Measurements from ENCODE around the gene PNPO.

Gene PNPO

GRCh38 chr17:47937941-47938340 is 3.4 kb upstream of the PNPO start:
- H3K4me1 ChIP-seq (ENCODE audit: control insufficient read depth, insufficient read depth, low read length), result no peaks in the 10 kb centered on the region
- H3K36me3 ChIP-seq (ENCODE audit: control insufficient read depth, insufficient read depth, low read length), result no peaks in the 10 kb centered on the region
- H3K27ac ChIP-seq (ENCODE audit: low read depth, low read length), result no peak overlapping the region

GRCh38 chr17:47942096-47942510 is 732 bp downstream of the PNPO start:
- 0 out of 2 replicates have a peak, but pooled peaks cover 2% of the 10 kb centered on the region for H3K4me1 ChIP-seq (ENCODE audit: control insufficient read depth, insufficient read depth, low read length)
- peaks cover 12% of the 10 kb centered on the region; the same call in 1 of the 2 replicates for H3K36me3 ChIP-seq (ENCODE audit: control insufficient read depth, insufficient read depth, low read length)
- peaks cover 13% of the 10 kb centered on the region for H3K27me3 ChIP-seq (ENCODE audit: control insufficient read depth, insufficient read depth, low read length)
- H3K9ac ChIP-seq (ENCODE audit: low read depth, low read length), result no peak overlapping the region
- H3K4me3 ChIP-seq (ENCODE audit: low read depth, low read length), result peak overlapping the region; percentile 83
- 0 out of 2 replicates have a peak, but pooled peaks cover 4% of the 10 kb centered on the region for H3K9me3 ChIP-seq (ENCODE audit: control insufficient read depth, insufficient read depth, low read length)
- H3K27ac ChIP-seq (ENCODE audit: low read depth, low read length), result no peak overlapping the region

More at GRCh38 chr17:47937941-47938340, 3.4 kb upstream of the PNPO start:
- Histone ChIP-seq H3K9ac (ENCODE audit: low read depth, low read length) (no peak overlapping the region), H3K9me3 (ENCODE audit: control insufficient read depth, insufficient read depth, low read length) (0 out of 2 replicates have a peak, but pooled peaks cover 4% of the 10 kb centered on the region), H3K4me3 (ENCODE audit: low read depth, low read length) (no peak overlapping the region), H3K27me3 (ENCODE audit: control insufficient read depth, insufficient read depth, low read length) (peaks cover 13% of the 10 kb centered on the region)

GRCh38 chr17:47942568-47942967 is 1.2 kb downstream of the PNPO start:
- Histone ChIP-seq H3K27me3 (ENCODE audit: control insufficient read depth, insufficient read depth, low read length) (peaks cover 13% of the 10 kb centered on the region), H3K9ac (ENCODE audit: low read depth, low read length) (no peak overlapping the region), H3K4me1 (ENCODE audit: control insufficient read depth, insufficient read depth, low read length) (0 out of 2 replicates have a peak, but pooled peaks cover 3% of the 10 kb centered on the region), H3K4me3 (ENCODE audit: low read depth, low read length) (peak overlapping the region; percentile 83; the same call in 1 of the 2 replicates), H3K27ac (ENCODE audit: low read depth, low read length) (no peak overlapping the region), H3K9me3 (ENCODE audit: control insufficient read depth, insufficient read depth, low read length) (0 out of 2 replicates have a peak, but pooled peaks cover 4% of the 10 kb centered on the region), H3K36me3 (ENCODE audit: control insufficient read depth, insufficient read depth, low read length) (peaks cover 12% of the 10 kb centered on the region; the same call in 1 of the 2 replicates)

- H3K36me3 ChIP-seq (ENCODE audit: control insufficient read depth, insufficient read depth, low read length), result peaks cover 15% of the 10 kb centered on the region; the same call in 1 of the 2 replicates
- H3K27ac ChIP-seq (ENCODE audit: low read depth, low read length), result no peak overlapping the region
- H3K27me3 ChIP-seq (ENCODE audit: control insufficient read depth, insufficient read depth, low read length), result peaks cover 11% of the 10 kb centered on the region
- no peak overlapping the region for H3K4me3 ChIP-seq (ENCODE audit: low read depth, low read length)
- no peak overlapping the region for H3K9ac ChIP-seq (ENCODE audit: low read depth, low read length)
- H3K9me3 ChIP-seq (ENCODE audit: control insufficient read depth, insufficient read depth, low read length), result 0 out of 2 replicates have a peak, but pooled peaks cover 4% of the 10 kb centered on the region
- 0 out of 2 replicates have a peak, but pooled peaks cover 7% of the 10 kb centered on the region for H3K4me1 ChIP-seq (ENCODE audit: control insufficient read depth, insufficient read depth, low read length)
These were observed 3.7 kb downstream of the PNPO start for GRCh38 chr17:47945080-47945479.

GRCh38 chr17:47945529-47946508 is 4.4 kb downstream of the PNPO start:
- Histone ChIP-seq H3K27ac (ENCODE audit: low read depth, low read length) (no peak overlapping the region), H3K9ac (ENCODE audit: low read depth, low read length) (no peak overlapping the region), H3K36me3 (ENCODE audit: control insufficient read depth, insufficient read depth, low read length) (peaks cover 15% of the 10 kb centered on the region; the same call in 1 of the 2 replicates), H3K27me3 (ENCODE audit: control insufficient read depth, insufficient read depth, low read length) (peaks cover 4% of the 10 kb centered on the region), H3K4me3 (ENCODE audit: low read depth, low read length) (no peak overlapping the region), H3K9me3 (ENCODE audit: control insufficient read depth, insufficient read depth, low read length) (0 out of 2 replicates have a peak, but pooled peaks cover 3% of the 10 kb centered on the region), H3K4me1 (ENCODE audit: control insufficient read depth, insufficient read depth, low read length) (0 out of 2 replicates have a peak, but pooled peaks cover 7% of the 10 kb centered on the region)

- Histone ChIP-seq H3K27me3 (ENCODE audit: control insufficient read depth, insufficient read depth, low read length) (no peaks in the 10 kb centered on the region), H3K27ac (ENCODE audit: low read depth, low read length) (no peak overlapping the region), H3K9me3 (ENCODE audit: control insufficient read depth, insufficient read depth, low read length) (no peaks in the 10 kb centered on the region), H3K36me3 (ENCODE audit: control insufficient read depth, insufficient read depth, low read length) (peaks cover 15% of the 10 kb centered on the region; the same call in 1 of the 2 replicates), H3K9ac (ENCODE audit: low read depth, low read length) (no peak overlapping the region), H3K4me1 (ENCODE audit: control insufficient read depth, insufficient read depth, low read length) (0 out of 2 replicates have a peak, but pooled peaks cover 7% of the 10 kb centered on the region), H3K4me3 (ENCODE audit: low read depth, low read length) (no peak overlapping the region)
These were observed 5.1 kb downstream of the PNPO start for GRCh38 chr17:47946516-47946915.

- Histone ChIP-seq H3K27ac (ENCODE audit: low read depth, low read length) (no peak overlapping the region), H3K36me3 (ENCODE audit: control insufficient read depth, insufficient read depth, low read length) (peaks cover 15% of the 10 kb centered on the region; the same call in 1 of the 2 replicates), H3K9ac (ENCODE audit: low read depth, low read length) (no peak overlapping the region), H3K4me1 (ENCODE audit: control insufficient read depth, insufficient read depth, low read length) (0 out of 2 replicates have a peak, but pooled peaks cover 7% of the 10 kb centered on the region), H3K27me3 (ENCODE audit: control insufficient read depth, insufficient read depth, low read length) (no peaks in the 10 kb centered on the region), H3K9me3 (ENCODE audit: control insufficient read depth, insufficient read depth, low read length) (no peaks in the 10 kb centered on the region), H3K4me3 (ENCODE audit: low read depth, low read length) (no peak overlapping the region)
These were observed 5.6 kb downstream of the PNPO start for GRCh38 chr17:47946929-47947397.

GRCh38 chr17:47948706-47949196 is 7.4 kb downstream of the PNPO start:
- no peak overlapping the region for H3K27ac ChIP-seq (ENCODE audit: low read depth, low read length)
- no peak overlapping the region for H3K4me3 ChIP-seq (ENCODE audit: low read depth, low read length)
- peaks cover 15% of the 10 kb centered on the region; the same call in 1 of the 2 replicates for H3K36me3 ChIP-seq (ENCODE audit: control insufficient read depth, insufficient read depth, low read length)
- no peaks in the 10 kb centered on the region for H3K9me3 ChIP-seq (ENCODE audit: control insufficient read depth, insufficient read depth, low read length)
- H3K9ac ChIP-seq (ENCODE audit: low read depth, low read length), result no peak overlapping the region
- 0 out of 2 replicates have a peak, but pooled peaks cover 7% of the 10 kb centered on the region for H3K4me1 ChIP-seq (ENCODE audit: control insufficient read depth, insufficient read depth, low read length)
- H3K27me3 ChIP-seq (ENCODE audit: control insufficient read depth, insufficient read depth, low read length), result no peaks in the 10 kb centered on the region

GRCh38 chr17:47949197-47949759 is 7.9 kb downstream of the PNPO start:
- Histone ChIP-seq H3K36me3 (ENCODE audit: control insufficient read depth, insufficient read depth, low read length) (peaks cover 15% of the 10 kb centered on the region; the same call in 1 of the 2 replicates), H3K4me3 (ENCODE audit: low read depth, low read length) (peak overlapping the region; percentile 21; the same call in 1 of the 2 replicates), H3K4me1 (ENCODE audit: control insufficient read depth, insufficient read depth, low read length) (0 out of 2 replicates have a peak, but pooled peaks cover 7% of the 10 kb centered on the region), H3K27me3 (ENCODE audit: control insufficient read depth, insufficient read depth, low read length) (no peaks in the 10 kb centered on the region), H3K27ac (ENCODE audit: low read depth, low read length) (no peak overlapping the region), H3K9ac (ENCODE audit: low read depth, low read length) (no peak overlapping the region), H3K9me3 (ENCODE audit: control insufficient read depth, insufficient read depth, low read length) (no peaks in the 10 kb centered on the region)

- H3K9me3 ChIP-seq (ENCODE audit: control insufficient read depth, insufficient read depth, low read length), result no peaks in the 10 kb centered on the region
- no peaks in the 10 kb centered on the region for H3K27me3 ChIP-seq (ENCODE audit: control insufficient read depth, insufficient read depth, low read length)
- H3K36me3 ChIP-seq (ENCODE audit: control insufficient read depth, insufficient read depth, low read length), result peaks cover 11% of the 10 kb centered on the region; the same call in 1 of the 2 replicates
- no peak overlapping the region for H3K9ac ChIP-seq (ENCODE audit: low read depth, low read length)
- no peak overlapping the region for H3K4me3 ChIP-seq (ENCODE audit: low read depth, low read length)
- no peak overlapping the region for H3K27ac ChIP-seq (ENCODE audit: low read depth, low read length)
- 0 out of 2 replicates have a peak, but pooled peaks cover 7% of the 10 kb centered on the region for H3K4me1 ChIP-seq (ENCODE audit: control insufficient read depth, insufficient read depth, low read length)
These were observed 8.6 kb downstream of the PNPO start for GRCh38 chr17:47949946-47950345.

Measured in HUES48 (cell line).